NCI-H526 treated with DMSO at 0.1 percent for 48 hours (cell line): ENCODE data around the gene CPE.

Experiments
- DNase-seq: peaks from one replicate; lab custom pipeline; 2025; lab: John Stamatoyannopoulos, UW

The CPE gene

GRCh38 chr4:165367040-165367439, 11.8 kb upstream of the CPE start:
- no peak for DNase-seq

GRCh38 chr4:165368114-165368513, 10.7 kb upstream of the CPE start:
- no peak for DNase-seq

- DNase-seq: no peak
Measured at GRCh38 chr4:165368567-165368966, 10.2 kb upstream of the CPE start.

- DNase-seq: no peak
Measured at GRCh38 chr4:165369522-165369921, 9.3 kb upstream of the CPE start.

- no peak for DNase-seq
Measured at GRCh38 chr4:165370530-165370929, 8.3 kb upstream of the CPE start.

GRCh38 chr4:165375465-165375864, 3.3 kb upstream of the CPE start:
- DNase-seq: no peak

GRCh38 chr4:165378398-165378744, 437 bp upstream of the CPE start:
- no peak for DNase-seq

GRCh38 chr4:165379678-165380064, 863 bp downstream of the CPE start:
- DNase-seq: no peak

- DNase-seq: no peak
Measured at GRCh38 chr4:165380805-165381204, 2.0 kb downstream of the CPE start.

GRCh38 chr4:165381821-165382373, 3.1 kb downstream of the CPE start:
- DNase-seq: no peak

GRCh38 chr4:165382640-165383039, 3.8 kb downstream of the CPE start:
- DNase-seq: no peak

- no peak for DNase-seq
Measured at GRCh38 chr4:165383591-165384073, 4.8 kb downstream of the CPE start.

GRCh38 chr4:165384186-165384585, 5.4 kb downstream of the CPE start:
- DNase-seq: no peak

- DNase-seq: peak; percentile 14
Measured at GRCh38 chr4:165384598-165384997, 5.8 kb downstream of the CPE start.

GRCh38 chr4:165385126-165385525, 6.3 kb downstream of the CPE start:
- DNase-seq: no peak

GRCh38 chr4:165386328-165386727, 7.5 kb downstream of the CPE start:
- peak; percentile 74 for DNase-seq

GRCh38 chr4:165388756-165389155, 9.9 kb downstream of the CPE start:
- no peak for DNase-seq

GRCh38 chr4:165393051-165393450, 14.2 kb downstream of the CPE start:
- DNase-seq: no peak

- no peak for DNase-seq
Measured at GRCh38 chr4:165393704-165394103, 14.9 kb downstream of the CPE start.

GRCh38 chr4:165394275-165394674, 15.5 kb downstream of the CPE start:
- no peak for DNase-seq

- DNase-seq: no peak
Measured at GRCh38 chr4:165398570-165398969, 19.8 kb downstream of the CPE start.

- no peak for DNase-seq
Measured at GRCh38 chr4:165402375-165402774, 23.6 kb downstream of the CPE start.

GRCh38 chr4:165403048-165403447, 24.2 kb downstream of the CPE start:
- no peak for DNase-seq

- DNase-seq: no peak
Measured at GRCh38 chr4:165403637-165404036, 24.8 kb downstream of the CPE start.

GRCh38 chr4:165404080-165404479, 25.3 kb downstream of the CPE start:
- no peak for DNase-seq
